Choroid plexus epithelial cell (primary cell): Measurements from ENCODE around the gene AVEN.

Experiments used
- DNase-seq: peaks from one replicate; pipeline ENCODE4 v3.0.0-alpha.2; 2010; ENCODE audit warnings: low read depth
- H3K4me3 ChIP-seq: 2 replicates; pipeline ENCODE4 v1.5.1; 2011; ENCODE audit warnings: low read depth, mild to moderate bottlenecking, control low read depth, low read length, moderate library complexity
- CTCF ChIP-seq: conservative IDR thresholded peaks from 2 replicates; pipeline ENCODE4 v1.5.1; 2011; ENCODE audit warnings: low read depth, mild to moderate bottlenecking, control low read depth, inconsistent platforms, low read length, moderate library complexity

AVEN gene

GRCh38 chr15:33872416-33873106, 166.4 kb downstream of the AVEN start:
- no peak for TF ChIP-seq CTCF
- DNase-seq = no peak
- no peak overlapping the region for H3K4me3 ChIP-seq

- TF ChIP-seq CTCF = no peak
- no peak overlapping the region for H3K4me3 ChIP-seq
- no peak for DNase-seq
Observed at GRCh38 chr15:33871980-33872379, 167.0 kb downstream of the AVEN start.

GRCh38 chr15:33866101-33866737, 172.8 kb downstream of the AVEN start:
- TF ChIP-seq CTCF = no peak
- no peak for DNase-seq
- H3K4me3 ChIP-seq = no peak overlapping the region

- no peak for TF ChIP-seq CTCF
- H3K4me3 ChIP-seq = no peak overlapping the region
- peak; percentile 33 for DNase-seq
Observed at GRCh38 chr15:33865416-33865815, 173.6 kb downstream of the AVEN start.

- no peak overlapping the region for H3K4me3 ChIP-seq
- TF ChIP-seq CTCF = no peak
- no peak for DNase-seq
Observed at GRCh38 chr15:33864360-33865075, 174.5 kb downstream of the AVEN start.

- peak; percentile 69 for DNase-seq
- no peak for TF ChIP-seq CTCF
- H3K4me3 ChIP-seq = no peak overlapping the region
Observed at GRCh38 chr15:33860754-33861153, 178.2 kb downstream of the AVEN start.
